ENCODE measurements around the gene CLNK.

CLNK gene

GRCh38 chr4:10731162-10731561, 46.6 kb upstream of the CLNK start:
- no peak overlapping the region for H3K27ac ChIP-seq (ENCODE audit: low read depth, low read length)
- H3K4me2 ChIP-seq (ENCODE audit: low read length), result no peak overlapping the region
- WGBS (ENCODE audit: extremely low coverage, insufficient coverage, low lambda C conversion rate), result no CpG with 5 or more reads among the region's 4 CpGs
- no peak overlapping the region for H2AK5ac ChIP-seq (ENCODE audit: low read length)
- H3K9ac ChIP-seq (ENCODE audit: low read length), result no peak overlapping the region
- no peaks in the 10 kb centered on the region for H3K79me2 ChIP-seq (ENCODE audit: control insufficient read depth, insufficient read depth, low read length)
- H3K79me1 ChIP-seq (ENCODE audit: low read length), result no peaks in the 10 kb centered on the region
- no peak overlapping the region for H4K8ac ChIP-seq (ENCODE audit: low read depth, low read length)
- no peaks in the 10 kb centered on the region for H3K36me3 ChIP-seq (ENCODE audit: control insufficient read depth, insufficient read depth, low read length)
- H3K4me3 ChIP-seq (ENCODE audit: low read length), result no peak overlapping the region
- DNase-seq, result no peak
- H3K4ac ChIP-seq (ENCODE audit: low read depth, low read length), result no peak overlapping the region
- no peaks in the 10 kb centered on the region for H3K4me1 ChIP-seq (ENCODE audit: control insufficient read depth, low read depth, low read length)
- no peak overlapping the region for H3K18ac ChIP-seq (ENCODE audit: low read length)
- no peak overlapping the region for H2BK5ac ChIP-seq (ENCODE audit: low read length)
- no peak overlapping the region for H2BK120ac ChIP-seq (ENCODE audit: low read depth, low read length)
- no peak overlapping the region for H4K5ac ChIP-seq (ENCODE audit: low read length)
- no peak overlapping the region for H3K23ac ChIP-seq (ENCODE audit: low read length)
- no peaks in the 10 kb centered on the region for H3K27me3 ChIP-seq (ENCODE audit: insufficient read depth, low read length, poor library complexity)
- no peak overlapping the region for H3K56ac ChIP-seq (ENCODE audit: low read length)
- H2BK15ac ChIP-seq (replicated peaks; ENCODE audit: low read depth), result no peak overlapping the region

- H3K79me1 ChIP-seq (ENCODE audit: low read length), result no peaks in the 10 kb centered on the region
- no peak overlapping the region for H3K4me2 ChIP-seq (ENCODE audit: low read length)
- no peaks in the 10 kb centered on the region for H3K79me2 ChIP-seq (ENCODE audit: control insufficient read depth, insufficient read depth, low read length)
- no peak overlapping the region for H3K4ac ChIP-seq (ENCODE audit: low read depth, low read length)
- H3K18ac ChIP-seq (ENCODE audit: low read length), result no peak overlapping the region
- no peak overlapping the region for H3K23ac ChIP-seq (ENCODE audit: low read length)
- H2AK5ac ChIP-seq (ENCODE audit: low read length), result no peak overlapping the region
- no peaks in the 10 kb centered on the region for H3K36me3 ChIP-seq (ENCODE audit: control insufficient read depth, insufficient read depth, low read length)
- no peak overlapping the region for H3K4me3 ChIP-seq (ENCODE audit: low read length)
- H3K56ac ChIP-seq (ENCODE audit: low read length), result no peak overlapping the region
- DNase-seq, result no peak
- H3K4me1 ChIP-seq (ENCODE audit: control insufficient read depth, low read depth, low read length), result no peaks in the 10 kb centered on the region
- H3K27me3 ChIP-seq (ENCODE audit: insufficient read depth, low read length, poor library complexity), result no peaks in the 10 kb centered on the region
- WGBS (ENCODE audit: extremely low coverage, insufficient coverage, low lambda C conversion rate), result no CpG with 5 or more reads among the region's 7 CpGs
- H3K9ac ChIP-seq (ENCODE audit: low read length), result no peak overlapping the region
- no peak overlapping the region for H4K5ac ChIP-seq (ENCODE audit: low read length)
- H2BK120ac ChIP-seq (ENCODE audit: low read depth, low read length), result no peak overlapping the region
- no peak overlapping the region for H2BK5ac ChIP-seq (ENCODE audit: low read length)
- no peak overlapping the region for H4K8ac ChIP-seq (ENCODE audit: low read depth, low read length)
- H2BK15ac ChIP-seq (replicated peaks; ENCODE audit: low read depth), result no peak overlapping the region
- H3K27ac ChIP-seq (ENCODE audit: low read depth, low read length), result no peak overlapping the region
Observed at GRCh38 chr4:10730590-10730989, 46.0 kb upstream of the CLNK start.

- no CpG with 5 or more reads among the region's 4 CpGs for WGBS (ENCODE audit: extremely low coverage, insufficient coverage, low lambda C conversion rate)
Observed at GRCh38 chr4:10730019-10730418, 45.5 kb upstream of the CLNK start.

GRCh38 chr4:10729366-10729765, 44.8 kb upstream of the CLNK start:
- H3K4me2 ChIP-seq (ENCODE audit: low read length), result no peak overlapping the region
- H2BK15ac ChIP-seq (replicated peaks; ENCODE audit: low read depth), result no peak overlapping the region
- H2BK5ac ChIP-seq (ENCODE audit: low read length), result no peak overlapping the region
- no peaks in the 10 kb centered on the region for H3K79me1 ChIP-seq (ENCODE audit: low read length)
- H3K79me2 ChIP-seq (ENCODE audit: control insufficient read depth, insufficient read depth, low read length), result no peaks in the 10 kb centered on the region
- H3K56ac ChIP-seq (ENCODE audit: low read length), result no peak overlapping the region
- no peak overlapping the region for H3K18ac ChIP-seq (ENCODE audit: low read length)
- no CpG with 5 or more reads among the region's 2 CpGs for WGBS (ENCODE audit: extremely low coverage, insufficient coverage, low lambda C conversion rate)
- H3K4ac ChIP-seq (ENCODE audit: low read depth, low read length), result no peak overlapping the region
- H3K23ac ChIP-seq (ENCODE audit: low read length), result no peak overlapping the region
- no peak overlapping the region for H2AK5ac ChIP-seq (ENCODE audit: low read length)
- no peak overlapping the region for H3K9ac ChIP-seq (ENCODE audit: low read length)
- no peak overlapping the region for H3K27ac ChIP-seq (ENCODE audit: low read depth, low read length)
- no peak overlapping the region for H4K8ac ChIP-seq (ENCODE audit: low read depth, low read length)
- H3K4me3 ChIP-seq (ENCODE audit: low read length), result no peak overlapping the region
- DNase-seq, result no peak
- no peak overlapping the region for H2BK120ac ChIP-seq (ENCODE audit: low read depth, low read length)
- no peaks in the 10 kb centered on the region for H3K4me1 ChIP-seq (ENCODE audit: control insufficient read depth, low read depth, low read length)
- no peaks in the 10 kb centered on the region for H3K36me3 ChIP-seq (ENCODE audit: control insufficient read depth, insufficient read depth, low read length)
- H3K27me3 ChIP-seq (ENCODE audit: insufficient read depth, low read length, poor library complexity), result no peaks in the 10 kb centered on the region
- H4K5ac ChIP-seq (ENCODE audit: low read length), result no peak overlapping the region

More at GRCh38 chr4:10730019-10730418, 45.5 kb upstream of the CLNK start:
- no peak overlapping the region for H3K4me2 ChIP-seq (ENCODE audit: low read length)
- no peak overlapping the region for H2BK5ac ChIP-seq (ENCODE audit: low read length)
- H2BK15ac ChIP-seq (replicated peaks; ENCODE audit: low read depth), result no peak overlapping the region
- no peak overlapping the region for H2BK120ac ChIP-seq (ENCODE audit: low read depth, low read length)
- H3K4me3 ChIP-seq (ENCODE audit: low read length), result no peak overlapping the region
- H4K5ac ChIP-seq (ENCODE audit: low read length), result no peak overlapping the region
- no peak overlapping the region for H2AK5ac ChIP-seq (ENCODE audit: low read length)
- no peaks in the 10 kb centered on the region for H3K27me3 ChIP-seq (ENCODE audit: insufficient read depth, low read length, poor library complexity)
- no peak overlapping the region for H3K56ac ChIP-seq (ENCODE audit: low read length)
- no peak overlapping the region for H3K27ac ChIP-seq (ENCODE audit: low read depth, low read length)
- H3K4me1 ChIP-seq (ENCODE audit: control insufficient read depth, low read depth, low read length), result no peaks in the 10 kb centered on the region
- no peak overlapping the region for H3K4ac ChIP-seq (ENCODE audit: low read depth, low read length)
- no peak overlapping the region for H3K23ac ChIP-seq (ENCODE audit: low read length)
- no peak overlapping the region for H3K18ac ChIP-seq (ENCODE audit: low read length)
- no peaks in the 10 kb centered on the region for H3K36me3 ChIP-seq (ENCODE audit: control insufficient read depth, insufficient read depth, low read length)
- no peaks in the 10 kb centered on the region for H3K79me1 ChIP-seq (ENCODE audit: low read length)
- H4K8ac ChIP-seq (ENCODE audit: low read depth, low read length), result no peak overlapping the region
- DNase-seq, result no peak
- H3K79me2 ChIP-seq (ENCODE audit: control insufficient read depth, insufficient read depth, low read length), result no peaks in the 10 kb centered on the region
- H3K9ac ChIP-seq (ENCODE audit: low read length), result no peak overlapping the region

GRCh38 chr4:10728016-10728415, 43.4 kb upstream of the CLNK start:
- H4K5ac ChIP-seq (ENCODE audit: low read length), result no peak overlapping the region
- H3K4ac ChIP-seq (ENCODE audit: low read depth, low read length), result no peak overlapping the region
- no peaks in the 10 kb centered on the region for H3K36me3 ChIP-seq (ENCODE audit: control insufficient read depth, insufficient read depth, low read length)
- H2BK15ac ChIP-seq (replicated peaks; ENCODE audit: low read depth), result no peak overlapping the region
- no peaks in the 10 kb centered on the region for H3K27me3 ChIP-seq (ENCODE audit: insufficient read depth, low read length, poor library complexity)
- H2BK120ac ChIP-seq (ENCODE audit: low read depth, low read length), result no peak overlapping the region
- no peak overlapping the region for H3K27ac ChIP-seq (ENCODE audit: low read depth, low read length)
- no peaks in the 10 kb centered on the region for H3K79me2 ChIP-seq (ENCODE audit: control insufficient read depth, insufficient read depth, low read length)
- no peak overlapping the region for H2BK5ac ChIP-seq (ENCODE audit: low read length)
- no peak overlapping the region for H3K4me3 ChIP-seq (ENCODE audit: low read length)
- no peak for DNase-seq
- H3K4me2 ChIP-seq (ENCODE audit: low read length), result no peak overlapping the region
- no peaks in the 10 kb centered on the region for H3K79me1 ChIP-seq (ENCODE audit: low read length)
- H3K9ac ChIP-seq (ENCODE audit: low read length), result no peak overlapping the region
- H3K18ac ChIP-seq (ENCODE audit: low read length), result no peak overlapping the region
- no peak overlapping the region for H3K23ac ChIP-seq (ENCODE audit: low read length)
- no CpG with 5 or more reads among the region's 4 CpGs for WGBS (ENCODE audit: extremely low coverage, insufficient coverage, low lambda C conversion rate)
- H3K4me1 ChIP-seq (ENCODE audit: control insufficient read depth, low read depth, low read length), result no peaks in the 10 kb centered on the region
- no peak overlapping the region for H2AK5ac ChIP-seq (ENCODE audit: low read length)
- H4K8ac ChIP-seq (ENCODE audit: low read depth, low read length), result no peak overlapping the region
- no peak overlapping the region for H3K56ac ChIP-seq (ENCODE audit: low read length)

GRCh38 chr4:10727140-10727880, 42.7 kb upstream of the CLNK start:
- Histone ChIP-seq H4K5ac (ENCODE audit: low read length) (no peak overlapping the region), H3K4ac (ENCODE audit: low read depth, low read length) (no peak overlapping the region)

More at GRCh38 chr4:10727140-10727880, 42.7 kb upstream of the CLNK start:
- no CpG with 5 or more reads among the region's 6 CpGs for WGBS (ENCODE audit: extremely low coverage, insufficient coverage, low lambda C conversion rate)
- Histone ChIP-seq H3K9ac (ENCODE audit: low read length) (no peak overlapping the region), H3K79me2 (ENCODE audit: control insufficient read depth, insufficient read depth, low read length) (no peaks in the 10 kb centered on the region), H2BK120ac (ENCODE audit: low read depth, low read length) (no peak overlapping the region), H3K56ac (ENCODE audit: low read length) (no peak overlapping the region), H3K36me3 (ENCODE audit: control insufficient read depth, insufficient read depth, low read length) (no peaks in the 10 kb centered on the region), H3K79me1 (ENCODE audit: low read length) (no peaks in the 10 kb centered on the region), H3K27me3 (ENCODE audit: insufficient read depth, low read length, poor library complexity) (no peaks in the 10 kb centered on the region), H3K18ac (ENCODE audit: low read length) (no peak overlapping the region), H4K8ac (ENCODE audit: low read depth, low read length) (no peak overlapping the region), H3K27ac (ENCODE audit: low read depth, low read length) (no peak overlapping the region), H2BK5ac (ENCODE audit: low read length) (no peak overlapping the region), H3K4me3 (ENCODE audit: low read length) (no peak overlapping the region), H3K4me1 (ENCODE audit: control insufficient read depth, low read depth, low read length) (no peaks in the 10 kb centered on the region), H3K23ac (ENCODE audit: low read length) (no peak overlapping the region), H2BK15ac (replicated peaks; ENCODE audit: low read depth) (no peak overlapping the region), H2AK5ac (ENCODE audit: low read length) (no peak overlapping the region), H3K4me2 (ENCODE audit: low read length) (no peak overlapping the region)
- no peak for DNase-seq

Measured in mesendoderm (in vitro differentiated cells).